HepG2 (cell line): ENCODE data around the gene NAT9. TPM values are rescaled to one million over a fixed set of nuclear protein-coding genes. Genes with fewer than 3 reads are reported as not detected.

Experiments used
- ATAC-seq: fragments of 200-7000 bp; cut with Tn5 transposase; 3 replicates; pipeline ENCODE4 v1.9.1; 2020; ENCODE audit warnings: mild to moderate bottlenecking, moderate library complexity
- BruUV-seq: library from RNA; stranded (reverse); fragments of 400-500 nt; replicated peaks from 2 replicates; lab custom pipeline; 2021; lab: Mats Ljungman, UMichigan
- CTCF ChIA-PET: fragments of 300-600 bp; formaldehyde crosslinking; extraction: SDS; loops from one replicate; lab custom pipeline; 2021; ENCODE audit warnings: low total read pairs, inconsistent platforms, low intra/inter-chr PET ratio; lab: Yijun Ruan, JAX
- POLR2A ChIA-PET: fragments of 350-600 bp; sonication (Branson Sonifier 250); formaldehyde crosslinking; loops from one replicate; lab custom pipeline; 2020; ENCODE audit warnings: antibody characterized with exemption, inconsistent platforms; lab: Yijun Ruan, JAX
- DNase-seq: peaks from one replicate; pipeline ENCODE4 v3.0.0-alpha.2; 2015; ENCODE audit warnings: low spot score
- FAIRE-seq: peaks from 3 replicates; lab custom pipeline; 2011; peaks lifted over from hg19 to GRCh38; lab: Jason Lieb, UNC
- H2AFZ ChIP-seq: one replicate; pipeline ENCODE4 v1.6.1; 2011; ENCODE audit warnings: low read length, inconsistent platforms
- H3K27ac ChIP-seq: fragments of 300-600 bp; 3 replicates; pipeline ENCODE4 v1.8.0; 2011; ENCODE audit warnings: mixed run types, mild to moderate bottlenecking, mixed read lengths, low read length, inconsistent platforms; ENCODE audit not compliant: insufficient read depth; ENCODE audit errors: extremely low read length
- H3K27me3 ChIP-seq, 2 experiments: fragments of 200-600 bp in 1 of 2; 2 replicates in 1 of 2; 3 replicates in 1 of 2; pipeline versions ENCODE4 v1.6.0 to v1.8.0; 2011; ENCODE audit warnings: low read length in 2 of 2, mild to moderate bottlenecking in 2 of 2, moderate library complexity in 2 of 2, inconsistent platforms in 1 of 2; ENCODE audit not compliant: insufficient read depth in 2 of 2, control insufficient read depth in 1 of 2
- H3K36me3 ChIP-seq, 2 experiments: fragments of 200-600 bp in 1 of 2; replicated peaks in 1 of 2; 2 replicates in 1 of 2; 3 replicates in 1 of 2; pipeline versions ENCODE4 v1.5.1 to v1.8.0; 2011; ENCODE audit warnings: low read length in 2 of 2, inconsistent platforms in 1 of 2; ENCODE audit not compliant: insufficient read depth in 2 of 2, control insufficient read depth in 1 of 2
- H3K4me1 ChIP-seq: 2 replicates; pipeline ENCODE4 v1.5.1; 2012; ENCODE audit warnings: low read length, inconsistent platforms; ENCODE audit not compliant: insufficient read depth
- H3K4me2 ChIP-seq: 2 replicates; pipeline ENCODE4 v1.6.0; 2011; ENCODE audit warnings: low read depth, low read length, inconsistent platforms
- H3K4me3 ChIP-seq, 3 experiments: fragments of 200-600 bp in 1 of 3; sonication (generic), shearing (Covaris generic) in 1 of 3; replicated peaks in 1 of 3; 2 replicates each; pipeline ENCODE4 v1.5.1; 2011 to 2016; ENCODE audit warnings: low read length in 3 of 3, inconsistent platforms in 2 of 3, low read depth in 2 of 3, mild to moderate bottlenecking in 2 of 3, control low read depth in 1 of 3, mixed read lengths in 1 of 3; ENCODE audit not compliant: insufficient read depth in 1 of 3
- H3K79me2 ChIP-seq: one replicate; pipeline ENCODE4 v1.6.1; 2011; ENCODE audit warnings: low read length, inconsistent platforms; ENCODE audit not compliant: insufficient read depth
- H3K9ac ChIP-seq: 2 replicates; pipeline ENCODE4 v1.6.0; 2011; ENCODE audit warnings: mild to moderate bottlenecking, low read depth, low read length, inconsistent platforms; ENCODE audit not compliant: insufficient read depth
- H3K9me3 ChIP-seq: 2 replicates; pipeline ENCODE4 v1.5.1; 2012; ENCODE audit warnings: mild to moderate bottlenecking, low read length
- H4K20me1 ChIP-seq: 2 replicates; pipeline ENCODE4 v1.6.0; 2011; ENCODE audit warnings: inconsistent platforms, mild to moderate bottlenecking, low read length, moderate library complexity; ENCODE audit not compliant: insufficient read depth
- AKAP8 ChIP-seq: sonication (generic); formaldehyde crosslinking; IDR thresholded peaks from 2 replicates; pipeline ENCODE4 v1.5.1; 2020; ENCODE audit warnings: mild to moderate bottlenecking, missing genetic modification reagents
- AKNA ChIP-seq: sonication (generic); formaldehyde crosslinking; IDR thresholded peaks from 2 replicates; pipeline ENCODE4 v1.4.0; 2020; ENCODE audit warnings: missing genetic modification reagents, borderline replicate concordance
- ARID3A ChIP-seq: IDR thresholded peaks from 2 replicates; pipeline ENCODE4 v1.6.1; 2012; ENCODE audit warnings: low read depth, low read length, improper control_type of control experiment
- BCL6 ChIP-seq: IDR thresholded peaks from 2 replicates; pipeline ENCODE4 v1.6.1; 2016; ENCODE audit warnings: missing genetic modification reagents, missing compliant biosample characterization
- CHD2 ChIP-seq: IDR thresholded peaks from 2 replicates; pipeline ENCODE4 v1.6.1; 2011; ENCODE audit warnings: low read depth, low read length, improper control_type of control experiment
- EP300 ChIP-seq, 3 experiments: sonication (generic) in 1 of 3; formaldehyde crosslinking in 1 of 3; IDR thresholded peaks; 2 replicates each; pipeline versions ENCODE4 v1.5.1 to v1.6.1; 2011 to 2020; ENCODE audit warnings: low read depth in 2 of 3, low read length in 2 of 3, borderline replicate concordance in 1 of 3, improper control_type of control experiment in 1 of 3, mild to moderate bottlenecking in 1 of 3, missing genetic modification reagents in 1 of 3, moderate library complexity in 1 of 3
- HIC2 ChIP-seq: sonication (generic); formaldehyde crosslinking; IDR thresholded peaks from 2 replicates; pipeline ENCODE4 v1.9.0; 2022; ENCODE audit warnings: low read depth, missing genetic modification reagents
- HNF4A ChIP-seq: sonication (generic); formaldehyde crosslinking; IDR thresholded peaks from 2 replicates; pipeline ENCODE4 v1.4.0; 2020; ENCODE audit warnings: missing genetic modification reagents
- NFE2L2 ChIP-seq: fragments of 150-350 bp; IDR thresholded peaks from 2 replicates; pipeline ENCODE4 v1.6.1; 2014; ENCODE audit warnings: low read length
- RARA ChIP-seq: IDR thresholded peaks from 2 replicates; pipeline ENCODE4 v1.6.1; 2016; ENCODE audit warnings: missing genetic modification reagents, missing compliant biosample characterization
- RXRB ChIP-seq: IDR thresholded peaks from 2 replicates; pipeline ENCODE4 v1.6.1; 2016; ENCODE audit warnings: borderline replicate concordance, missing genetic modification reagents, missing compliant biosample characterization
- ZSCAN30 ChIP-seq: sonication (generic); formaldehyde crosslinking; IDR thresholded peaks from 2 replicates; pipeline ENCODE4 v1.5.0; 2020; ENCODE audit warnings: mild to moderate bottlenecking, missing genetic modification reagents
- WGBS: methylation state at CpG from one replicate; pipeline ENCODE4 v1.1.6; 2017; ENCODE audit warnings: low lambda C conversion rate; 5-methylcytosine and 5-hydroxymethylcytosine counted together
- in situ Hi-C: cut with HindIII; loops from 2 replicates; pipeline ENCODE4 v1.10.0; 2017; ENCODE audit warnings: low pct_unique_long_range_greater_than_20kb; ENCODE audit not compliant: extremely low pct_ligation_motif_present
- intact Hi-C: fragments of 100-400 bp; cut with micrococcal nuclease; formaldehyde crosslinking; loops from one replicate; pipeline ENCODE4 v1.10.0; 2022; ENCODE audit not compliant: unreplicated experiment
- polyA plus RNA-seq, 8 experiments: library from polyadenylated mRNA; depleted of rRNA in 3 of 8; stranded (reverse) in 7 of 8; unstranded in 1 of 8; fragments of >200 nt; fragmentation: Illumina TruSeq in 4 of 8; extraction: Trizol in 4 of 8; gene quantifications; 2 replicates each; pipeline versions ENCODE4 v1.2.1 to v1.2.3, GENCODE V29; 2011 to 2016; ENCODE audit warnings: low read depth in 4 of 8, missing spikeins in 1 of 8, mixed read lengths in 1 of 8; ENCODE audit not compliant: insufficient read depth in 1 of 8
- total RNA-seq, 5 experiments: library from RNA; depleted of rRNA; stranded (reverse); fragments of >200 nt; fragmentation: Illumina TruSeq; extraction: Trizol; gene quantifications; 2 replicates each; pipeline ENCODE4 v1.2.3, GENCODE V29; 2016; ENCODE audit warnings: low read depth in 1 of 5

The NAT9 gene
- total and polyA plus RNA-seq, 2 of the 13 experiments (the other 11 are each of a cell fraction or from before 2014, with no cell fraction given): 39.7 to 44.2 TPM

GRCh38 chr17:74773871-74774286, 2.3 kb downstream of the NAT9 start:
- CTCF ChIA-PET: interaction anchor here (12.2 kb wide), 1 partner anchor 26 kb away, joined by 219 read pairs; the partner anchor contains the start of gene NHERF1
- Histone ChIP-seq H3K27me3 (no peaks in the 10 kb centered on the region; a peak in 1 of 5 replicates), H3K4me2 (peak overlapping the region; percentile 40), H3K79me2 (peaks cover 27% of the 10 kb centered on the region), H3K4me3 (no peak overlapping the region), H3K9me3 (no peaks in the 10 kb centered on the region), H4K20me1 (peaks cover 15% of the 10 kb centered on the region; the same call in 1 of the 2 replicates), H3K36me3 (peaks cover 23 to 38% of the 10 kb centered on the region in 2 experiments), H2AFZ (no peak overlapping the region), H3K4me1 (peaks cover 75% of the 10 kb centered on the region), H3K27ac (peak overlapping the region; percentile 52), H3K9ac (no peak overlapping the region)
- FAIRE-seq: peak; percentile 52
- DNase-seq: peak; percentile 92
- BruUV-seq: no TSS peak
- POLR2A ChIA-PET: interaction anchor here (0.7 to 29.3 kb wide), 9 partner anchors 19 to 359 kb away, joined by 3 to 1459 read pairs (median 5); partner anchors contain the start of genes FDXR, NHERF1 and RAB37
- ATAC-seq: peak; percentile 1; the same call in 2 of the 3 replicates
- in situ Hi-C loops: no loop called here
- intact Hi-C loops: no loop called here
- WGBS: 31% methylated on average over 6 of the region's 6 CpGs
- no peak for TF ChIP-seq AKNA (CRISPR knock-in tag)
- peak; percentile 51 for TF ChIP-seq RARA (CRISPR knock-in tag)
- TF ChIP-seq CHD2: 0 out of 2 replicates have a peak, but pooled peaks have one; percentile 14
- 0 out of 2 replicates have a peak, but pooled peaks have one; percentile 22 for TF ChIP-seq RXRB (CRISPR knock-in tag)
- TF ChIP-seq AKAP8 (CRISPR knock-in tag): 0 out of 2 replicates have a peak, but pooled peaks have one; percentile 24
- 0 out of 2 replicates have a peak, but pooled peaks have one; percentile 1 for TF ChIP-seq NFE2L2
- TF ChIP-seq ZSCAN30 (CRISPR knock-in tag): 0 out of 2 replicates have a peak, but pooled peaks have one; percentile 17
- peak; percentile 30 to 64; a peak in 1 of 4 replicates for TF ChIP-seq EP300 (IDR thresholded peaks at IDR 0.05; ENCODE audit: low read depth in 2 of 2, low read length in 2 of 2)
- TF ChIP-seq EP300 (CRISPR knock-in tag; IDR thresholded peaks at IDR 0.05; ENCODE audit: borderline replicate concordance): peak; percentile 34; the same call in 1 of the 2 replicates
- TF ChIP-seq BCL6: 0 out of 2 replicates have a peak, but pooled peaks have one; percentile 25
- peak; percentile 59; the same call in 1 of the 2 replicates for TF ChIP-seq HIC2 (CRISPR knock-in tag)
- TF ChIP-seq HNF4A (CRISPR knock-in tag): peak; percentile 73
- peak; percentile 88 for TF ChIP-seq ARID3A
